C4-2B (cell line): ENCODE data around the gene CRYZL1.

Experiments used
- CTCF ChIP-seq: fragments of 450-650 bp; conservative IDR thresholded peaks from 2 replicates; pipeline ENCODE4 v1.5.1; 2017; ENCODE audit warnings: mild to moderate bottlenecking
- ZFX ChIP-seq: fragments of 450-650 bp; IDR thresholded peaks from 2 replicates; pipeline ENCODE4 v1.6.1; 2017

- no peak for TF ChIP-seq CTCF
- no peak for TF ChIP-seq ZFX
Observed at GRCh38 chr21:33559813-33560212, 81.7 kb downstream of the CRYZL1 start.
